ENCODE data around the gene ATP6V1A.

The ATP6V1A gene

DNA sequence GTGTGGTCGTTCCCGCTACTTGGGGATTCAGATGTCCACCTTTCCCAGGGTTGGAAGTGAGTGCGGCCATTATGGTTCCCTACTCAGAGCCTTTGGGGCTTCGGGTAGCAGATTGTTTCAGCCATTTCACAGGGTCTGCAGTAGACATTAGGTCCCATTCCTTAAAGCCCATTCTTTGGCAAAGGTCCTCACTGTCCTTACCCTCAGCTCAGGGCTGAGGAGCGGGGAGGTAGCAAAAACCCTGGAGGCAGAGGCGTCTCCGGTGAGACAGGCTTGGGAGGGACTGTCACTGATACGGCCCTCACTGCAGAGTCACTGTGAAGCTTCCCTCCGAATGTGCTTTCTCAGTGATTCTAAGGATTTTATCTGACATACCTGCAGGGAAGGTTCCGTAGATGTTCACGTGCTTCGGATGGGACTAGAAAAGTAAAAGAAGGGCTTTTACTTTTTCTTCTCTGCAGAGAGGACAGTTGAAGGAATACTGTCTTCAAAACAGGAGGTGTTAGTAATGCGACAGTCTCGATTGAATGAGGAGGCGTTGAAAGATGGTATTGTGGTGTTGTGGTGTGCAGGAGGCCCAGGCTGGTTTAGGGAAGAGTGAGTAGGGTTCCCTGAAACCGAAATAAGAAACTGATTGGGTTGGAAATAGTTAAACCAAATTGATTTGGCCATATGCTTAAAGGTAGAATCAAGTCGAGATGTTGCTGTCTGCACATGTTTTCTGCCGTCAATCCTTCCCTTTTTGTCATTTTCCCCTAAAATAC lies 630 bp downstream of the ATP6V1A start:
- Histone ChIP-seq H3K36me3 (ENCODE audit: control insufficient read depth, insufficient read depth, low read length) (no peaks in the 10 kb centered on the region), H3K9me3 (ENCODE audit: control insufficient read depth, insufficient read depth, low read depth, low read length) (no peaks in the 10 kb centered on the region), H3K4me3 (ENCODE audit: low read depth, low read length) (peak overlapping the region; percentile 96), H3K4me1 (ENCODE audit: control insufficient read depth, insufficient read depth, low read length) (peaks cover 20% of the 10 kb centered on the region), H3K9ac (ENCODE audit: low read length) (peak overlapping the region; percentile 96), H3K27me3 (ENCODE audit: control insufficient read depth, insufficient read depth, low read length) (no peaks in the 10 kb centered on the region), H3K27ac (ENCODE audit: low read depth, low read length) (no peak overlapping the region; the same call in 1 of the 2 replicates)

- H3K4me3 ChIP-seq (ENCODE audit: low read depth, low read length) = no peak overlapping the region
- H3K27ac ChIP-seq (ENCODE audit: low read depth, low read length) = no peak overlapping the region
- H3K36me3 ChIP-seq (ENCODE audit: control insufficient read depth, insufficient read depth, low read length) = no peaks in the 10 kb centered on the region
- no peaks in the 10 kb centered on the region for H3K9me3 ChIP-seq (ENCODE audit: control insufficient read depth, insufficient read depth, low read depth, low read length)
- no peak overlapping the region for H3K9ac ChIP-seq (ENCODE audit: low read length)
- H3K4me1 ChIP-seq (ENCODE audit: control insufficient read depth, insufficient read depth, low read length) = peaks cover 17% of the 10 kb centered on the region
- no peaks in the 10 kb centered on the region for H3K27me3 ChIP-seq (ENCODE audit: control insufficient read depth, insufficient read depth, low read length)
These were observed 4.3 kb downstream of the ATP6V1A start for GRCh38 chr3:113751141-113751540.

GRCh38 chr3:113753376-113753985 lies 6.6 kb downstream of the ATP6V1A start:
- H3K27ac ChIP-seq (ENCODE audit: low read depth, low read length) = peak overlapping the region; percentile 79
- no peaks in the 10 kb centered on the region for H3K27me3 ChIP-seq (ENCODE audit: control insufficient read depth, insufficient read depth, low read length)
- H3K4me3 ChIP-seq (ENCODE audit: low read depth, low read length) = 0 out of 2 replicates have a peak overlapping the region, but pooled peaks have one; percentile 18
- no peaks in the 10 kb centered on the region; the same call in 1 of the 2 replicates for H3K36me3 ChIP-seq (ENCODE audit: control insufficient read depth, insufficient read depth, low read length)
- H3K4me1 ChIP-seq (ENCODE audit: control insufficient read depth, insufficient read depth, low read length) = peaks cover 17% of the 10 kb centered on the region
- no peak overlapping the region for H3K9ac ChIP-seq (ENCODE audit: low read length)
- H3K9me3 ChIP-seq (ENCODE audit: control insufficient read depth, insufficient read depth, low read depth, low read length) = peaks cover 6% of the 10 kb centered on the region

GRCh38 chr3:113754494-113755159 lies 7.8 kb downstream of the ATP6V1A start:
- Histone ChIP-seq H3K4me1 (ENCODE audit: control insufficient read depth, insufficient read depth, low read length) (peaks cover 11% of the 10 kb centered on the region), H3K9ac (ENCODE audit: low read length) (no peak overlapping the region), H3K9me3 (ENCODE audit: control insufficient read depth, insufficient read depth, low read depth, low read length) (peaks cover 12% of the 10 kb centered on the region), H3K36me3 (ENCODE audit: control insufficient read depth, insufficient read depth, low read length) (no peaks in the 10 kb centered on the region; the same call in 1 of the 2 replicates), H3K27me3 (ENCODE audit: control insufficient read depth, insufficient read depth, low read length) (no peaks in the 10 kb centered on the region), H3K4me3 (ENCODE audit: low read depth, low read length) (no peak overlapping the region), H3K27ac (ENCODE audit: low read depth, low read length) (no peak overlapping the region)

DNA sequence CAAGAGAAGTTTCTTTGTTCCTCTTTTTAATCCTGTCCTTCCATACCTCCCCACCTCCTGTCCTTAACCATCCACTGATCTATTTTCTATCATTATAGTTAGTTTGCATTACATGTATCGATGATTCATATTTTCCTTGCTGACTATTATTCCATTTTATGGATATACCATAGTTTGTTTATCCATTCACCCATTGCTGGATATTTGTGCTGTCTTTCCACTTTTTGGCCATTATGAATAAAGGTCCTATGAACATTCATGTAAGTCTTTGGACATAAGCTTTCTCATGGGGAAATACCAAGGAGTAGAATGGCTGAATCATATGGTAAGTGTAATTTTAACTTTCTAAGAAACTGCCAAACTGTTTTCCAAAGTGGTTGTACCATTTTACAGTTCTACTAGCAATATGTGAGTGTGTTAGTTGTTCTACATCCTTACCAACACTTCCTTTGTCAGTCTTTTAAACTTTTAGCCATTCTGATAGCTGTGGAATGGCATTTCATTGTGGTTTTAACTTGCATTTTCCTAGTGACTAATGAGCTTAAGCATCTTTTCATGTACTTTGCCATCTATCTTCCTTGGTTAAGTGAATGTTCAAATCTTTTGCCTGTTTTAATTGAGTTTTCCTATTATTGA lies 11.7 kb downstream of the ATP6V1A start:
- H3K27me3 ChIP-seq (ENCODE audit: control insufficient read depth, insufficient read depth, low read length) = no peaks in the 10 kb centered on the region
- no peak overlapping the region for H3K27ac ChIP-seq (ENCODE audit: low read depth, low read length)

DNA sequence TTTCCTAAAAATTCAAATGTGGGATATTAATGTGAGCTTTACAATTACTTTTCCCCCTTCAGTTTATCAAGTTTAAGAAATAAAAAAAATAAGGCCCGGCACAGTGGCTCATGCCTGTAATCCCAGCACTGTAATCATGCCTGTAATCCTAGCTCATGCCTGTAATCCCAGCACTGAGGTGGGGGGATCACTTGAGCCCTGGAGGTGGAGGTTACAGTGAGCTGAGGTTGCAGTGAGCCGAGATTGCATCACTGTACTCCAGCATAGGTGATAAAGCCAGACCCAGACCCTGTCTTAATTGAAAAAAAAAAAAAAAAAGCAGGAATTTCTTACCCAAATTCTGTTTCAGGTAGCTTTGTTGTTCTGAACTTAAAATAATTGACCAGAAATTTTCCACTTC lies 17.9 kb downstream of the ATP6V1A start:
- Histone ChIP-seq H3K4me3 (ENCODE audit: low read depth, low read length) (no peak overlapping the region), H3K36me3 (ENCODE audit: control insufficient read depth, insufficient read depth, low read length) (no peaks in the 10 kb centered on the region), H3K9ac (ENCODE audit: low read length) (no peak overlapping the region), H3K9me3 (ENCODE audit: control insufficient read depth, insufficient read depth, low read depth, low read length) (no peaks in the 10 kb centered on the region), H3K4me1 (ENCODE audit: control insufficient read depth, insufficient read depth, low read length) (no peaks in the 10 kb centered on the region), H3K27me3 (ENCODE audit: control insufficient read depth, insufficient read depth, low read length) (no peaks in the 10 kb centered on the region), H3K27ac (ENCODE audit: low read depth, low read length) (no peak overlapping the region)

More for the DNA sequence above, 11.7 kb downstream of the ATP6V1A start:
- Histone ChIP-seq H3K4me1 (ENCODE audit: control insufficient read depth, insufficient read depth, low read length) (peaks cover 1% of the 10 kb centered on the region; the same call in 1 of the 2 replicates), H3K9me3 (ENCODE audit: control insufficient read depth, insufficient read depth, low read depth, low read length) (peaks cover 12% of the 10 kb centered on the region), H3K9ac (ENCODE audit: low read length) (no peak overlapping the region), H3K36me3 (ENCODE audit: control insufficient read depth, insufficient read depth, low read length) (no peaks in the 10 kb centered on the region; the same call in 1 of the 2 replicates), H3K4me3 (ENCODE audit: low read depth, low read length) (no peak overlapping the region)

- Histone ChIP-seq H3K27ac (ENCODE audit: low read depth, low read length) (no peak overlapping the region), H3K9me3 (ENCODE audit: control insufficient read depth, insufficient read depth, low read depth, low read length) (no peaks in the 10 kb centered on the region), H3K27me3 (ENCODE audit: control insufficient read depth, insufficient read depth, low read length) (no peaks in the 10 kb centered on the region), H3K4me3 (ENCODE audit: low read depth, low read length) (no peak overlapping the region), H3K4me1 (ENCODE audit: control insufficient read depth, insufficient read depth, low read length) (no peaks in the 10 kb centered on the region), H3K9ac (ENCODE audit: low read length) (no peak overlapping the region), H3K36me3 (ENCODE audit: control insufficient read depth, insufficient read depth, low read length) (no peaks in the 10 kb centered on the region)
These were observed 22.7 kb downstream of the ATP6V1A start for GRCh38 chr3:113769551-113769950.

DNA sequence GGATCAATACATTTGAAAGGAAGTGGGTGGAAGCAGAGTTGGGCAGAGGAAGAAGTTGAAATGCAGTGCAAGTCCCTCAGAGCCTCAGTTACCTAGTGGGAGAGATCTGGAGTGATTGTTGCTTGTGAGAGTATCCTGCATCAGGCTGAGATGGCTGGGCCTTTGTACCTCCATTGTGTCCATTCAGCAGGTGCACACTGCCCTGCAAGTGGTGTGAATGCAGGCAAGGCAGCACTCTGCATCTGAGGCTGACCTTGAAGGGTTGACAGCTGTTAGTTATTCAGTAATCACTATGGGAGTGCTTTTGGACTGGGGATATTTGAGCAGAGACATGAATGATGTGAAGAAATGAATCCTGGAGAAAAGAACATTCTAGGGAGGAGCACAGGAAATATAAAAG lies 25.2 kb downstream of the ATP6V1A start:
- Histone ChIP-seq H3K27me3 (ENCODE audit: control insufficient read depth, insufficient read depth, low read length) (no peaks in the 10 kb centered on the region), H3K27ac (ENCODE audit: low read depth, low read length) (no peak overlapping the region), H3K9ac (ENCODE audit: low read length) (no peak overlapping the region), H3K36me3 (ENCODE audit: control insufficient read depth, insufficient read depth, low read length) (no peaks in the 10 kb centered on the region), H3K9me3 (ENCODE audit: control insufficient read depth, insufficient read depth, low read depth, low read length) (no peaks in the 10 kb centered on the region), H3K4me1 (ENCODE audit: control insufficient read depth, insufficient read depth, low read length) (peaks cover 9% of the 10 kb centered on the region; the same call in 1 of the 2 replicates), H3K4me3 (ENCODE audit: low read depth, low read length) (no peak overlapping the region)

DNA sequence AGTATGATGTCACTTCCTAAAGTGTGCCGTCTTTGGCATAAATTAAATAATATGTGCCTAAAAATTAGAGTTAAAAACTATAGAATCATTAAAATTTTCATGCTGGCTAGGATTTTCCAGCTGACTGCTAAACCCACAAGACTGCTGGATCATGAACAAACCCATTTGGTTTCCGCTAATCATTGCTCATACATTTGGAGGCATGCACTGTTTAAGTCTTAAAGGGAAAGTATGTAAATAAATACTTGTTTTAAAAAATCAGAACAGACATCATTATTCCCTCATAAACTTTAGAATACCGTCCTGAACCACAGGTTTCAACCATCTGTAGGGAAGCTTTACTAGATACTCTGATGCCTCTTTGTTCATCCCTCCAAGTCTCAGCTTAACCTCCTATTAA lies 26.5 kb downstream of the ATP6V1A start:
- H3K4me3 ChIP-seq (ENCODE audit: low read depth, low read length) = no peak overlapping the region
- H3K9ac ChIP-seq (ENCODE audit: low read length) = no peak overlapping the region
- H3K27ac ChIP-seq (ENCODE audit: low read depth, low read length) = no peak overlapping the region

DNA sequence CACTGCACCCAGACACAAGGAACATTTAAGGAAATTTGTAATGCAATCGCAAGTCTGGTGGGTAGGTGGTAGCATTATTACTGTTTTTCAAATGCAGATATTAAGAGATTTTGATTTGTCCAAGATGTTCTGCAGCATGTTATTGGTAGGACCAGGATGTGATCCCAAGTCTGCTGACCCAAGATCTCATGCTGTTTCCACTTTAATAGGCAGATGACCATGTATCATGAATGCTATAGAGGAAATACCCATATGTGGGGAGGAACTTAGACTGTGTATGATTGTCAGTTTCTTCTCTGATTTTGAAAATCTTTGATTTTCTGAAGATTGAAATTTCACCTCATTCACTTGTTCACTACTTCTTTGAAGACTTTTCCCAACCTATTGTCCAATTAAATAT lies 28.7 kb downstream of the ATP6V1A start:
- Histone ChIP-seq H3K4me3 (ENCODE audit: low read depth, low read length) (no peak overlapping the region), H3K4me1 (ENCODE audit: control insufficient read depth, insufficient read depth, low read length) (peaks cover 9% of the 10 kb centered on the region; the same call in 1 of the 2 replicates), H3K36me3 (ENCODE audit: control insufficient read depth, insufficient read depth, low read length) (no peaks in the 10 kb centered on the region), H3K9me3 (ENCODE audit: control insufficient read depth, insufficient read depth, low read depth, low read length) (no peaks in the 10 kb centered on the region), H3K27me3 (ENCODE audit: control insufficient read depth, insufficient read depth, low read length) (no peaks in the 10 kb centered on the region), H3K9ac (ENCODE audit: low read length) (no peak overlapping the region), H3K27ac (ENCODE audit: low read depth, low read length) (no peak overlapping the region)

More for the DNA sequence above, 26.5 kb downstream of the ATP6V1A start:
- no peaks in the 10 kb centered on the region for H3K9me3 ChIP-seq (ENCODE audit: control insufficient read depth, insufficient read depth, low read depth, low read length)
- no peaks in the 10 kb centered on the region for H3K36me3 ChIP-seq (ENCODE audit: control insufficient read depth, insufficient read depth, low read length)
- peaks cover 9% of the 10 kb centered on the region; the same call in 1 of the 2 replicates for H3K4me1 ChIP-seq (ENCODE audit: control insufficient read depth, insufficient read depth, low read length)
- H3K27me3 ChIP-seq (ENCODE audit: control insufficient read depth, insufficient read depth, low read length) = no peaks in the 10 kb centered on the region

Data from HUES6 (cell line).